ENCODE measurements around the gene ADAMTS18. TPM values are rescaled to one million over a fixed set of nuclear protein-coding genes. Genes with fewer than 3 reads are reported as not detected.

The ADAMTS18 gene
- total and polyA plus RNA-seq, 2 donors (not counting 3 experiments of a cell fraction or from before 2014, with no cell fraction given), result 18.4 to 27.5 TPM

DNA sequence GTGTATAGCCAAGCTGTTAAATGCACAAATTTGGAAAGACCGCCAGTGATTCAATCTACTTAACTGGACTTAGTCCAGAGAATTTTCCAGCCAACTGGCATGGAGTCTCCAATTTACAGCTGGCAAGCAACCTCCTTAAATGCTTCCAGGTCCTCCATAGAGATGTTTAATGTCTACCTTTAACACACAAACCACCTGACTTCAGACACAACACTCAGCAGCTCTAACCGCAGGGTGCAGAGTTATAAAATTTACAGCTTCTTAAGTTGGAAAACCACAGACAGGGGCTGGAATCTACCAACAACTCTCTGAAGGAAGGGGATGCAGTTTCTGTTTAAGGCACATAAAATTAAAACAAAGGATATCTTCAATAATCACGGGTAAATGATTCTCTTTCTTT is 128.8 kb downstream of the ADAMTS18 start:
- Histone ChIP-seq H3K79me2 (ENCODE audit: control insufficient read depth, insufficient read depth, low read length) (no peaks in the 10 kb centered on the region), H4K20me1 (replicated peaks; ENCODE audit: control insufficient read depth, extremely low read depth, insufficient read depth, low read length) (no peaks in the 10 kb centered on the region), H3K9ac (replicated peaks; ENCODE audit: extremely low read depth, insufficient read depth, low read length) (no peak overlapping the region), H3K27ac (ENCODE audit: insufficient read depth, low read depth, low read length) (no peak overlapping the region), H3K36me3 (ENCODE audit: control insufficient read depth in 2 of 2, extremely low read depth in 1 of 2, insufficient read depth in 2 of 2, low read length in 2 of 2) (no peaks in the 10 kb centered on the region), H3K4me3 (replicated peaks in 1 of 3; ENCODE audit: insufficient read depth in 1 of 3, low read depth in 1 of 3, low read length in 3 of 3) (no peak overlapping the region), H3K9me1 (replicated peaks; ENCODE audit: control insufficient read depth, extremely low read depth, insufficient read depth, low read length) (no peaks in the 10 kb centered on the region), H3K27me3 (ENCODE audit: control insufficient read depth in 2 of 2, insufficient read depth in 2 of 2, low read length in 2 of 2) (no peaks in the 10 kb centered on the region), H3K4me2 (ENCODE audit: insufficient read depth, low read length) (no peak overlapping the region), H3K4me1 (ENCODE audit: control insufficient read depth, extremely low read depth, insufficient read depth, low read length) (peaks cover 28% of the 10 kb centered on the region), H3K9me3 (replicated peaks; ENCODE audit: control insufficient read depth, insufficient read depth, low read length) (no peaks in the 10 kb centered on the region), H2AFZ (ENCODE audit: low read depth, low read length) (no peak overlapping the region)
- dilution Hi-C loops (cut with MboI; ENCODE audit: extremely low pct_ligation_motif_present, low sequenced_read_pairs) (no loop called here), intact Hi-C loops (cut with micrococcal nuclease) (loop anchor here (5.0 kb wide), 1 partner anchor 416 kb away; the partner anchor contains the start of gene NUDT7)
- no peak for TF ChIP-seq POLR2A (IDR thresholded peaks at IDR 0.05; ENCODE audit: low read depth, low read length)
- TF ChIP-seq POLR2AphosphoS5 (IDR thresholded peaks at IDR 0.05; ENCODE audit: insufficient read depth, low read depth, low read length), result no peak
- TF ChIP-seq GATA2 (IDR thresholded peaks at IDR 0.05; ENCODE audit: insufficient read depth, insufficient read length, low read depth, low read length), result no peak
- no peak for TF ChIP-seq JUN (IDR thresholded peaks at IDR 0.05; ENCODE audit: borderline replicate concordance, insufficient read depth, insufficient read length, low read depth)
- no peak for TF ChIP-seq FOS (IDR thresholded peaks at IDR 0.05; ENCODE audit: borderline replicate concordance, insufficient read depth, low read length)
- TF ChIP-seq MAX (IDR thresholded peaks at IDR 0.05; ENCODE audit: insufficient read depth, insufficient read length), result no peak
- TF ChIP-seq, protein P1, sequence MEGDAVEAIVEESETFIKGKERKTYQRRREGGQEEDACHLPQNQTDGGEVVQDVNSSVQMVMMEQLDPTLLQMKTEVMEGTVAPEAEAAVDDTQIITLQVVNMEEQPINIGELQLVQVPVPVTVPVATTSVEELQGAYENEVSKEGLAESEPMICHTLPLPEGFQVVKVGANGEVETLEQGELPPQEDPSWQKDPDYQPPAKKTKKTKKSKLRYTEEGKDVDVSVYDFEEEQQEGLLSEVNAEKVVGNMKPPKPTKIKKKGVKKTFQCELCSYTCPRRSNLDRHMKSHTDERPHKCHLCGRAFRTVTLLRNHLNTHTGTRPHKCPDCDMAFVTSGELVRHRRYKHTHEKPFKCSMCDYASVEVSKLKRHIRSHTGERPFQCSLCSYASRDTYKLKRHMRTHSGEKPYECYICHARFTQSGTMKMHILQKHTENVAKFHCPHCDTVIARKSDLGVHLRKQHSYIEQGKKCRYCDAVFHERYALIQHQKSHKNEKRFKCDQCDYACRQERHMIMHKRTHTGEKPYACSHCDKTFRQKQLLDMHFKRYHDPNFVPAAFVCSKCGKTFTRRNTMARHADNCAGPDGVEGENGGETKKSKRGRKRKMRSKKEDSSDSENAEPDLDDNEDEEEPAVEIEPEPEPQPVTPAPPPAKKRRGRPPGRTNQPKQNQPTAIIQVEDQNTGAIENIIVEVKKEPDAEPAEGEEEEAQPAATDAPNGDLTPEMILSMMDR (IDR thresholded peaks at IDR 0.05; ENCODE audit: extremely low read depth in 1 of 2, insufficient read depth in 1 of 2, low read depth in 1 of 2, low read length in 2 of 2), result no peak
- TF ChIP-seq EZH2 (IDR thresholded peaks at IDR 0.05; ENCODE audit: borderline replicate concordance, low read depth, low read length, severe bottlenecking), result no peak
- no peak for TF ChIP-seq MYC (IDR thresholded peaks at IDR 0.05; ENCODE audit: low read depth, low read length)
- ChIA-PET CTCF (interaction anchor here (1.8 kb wide), 1 partner anchor 279 kb away, joined by 5 read pairs; no protein-coding TSS in a partner anchor), POLR2A (no interaction called here)
- BruUV-seq (replicated peaks), result no TSS peak
- FAIRE-seq (no peak), DNase-seq (ENCODE audit: low read depth, low spot score) (no peak)
